Measurements from ENCODE around the gene PRR5L.

Gene PRR5L

DNA sequence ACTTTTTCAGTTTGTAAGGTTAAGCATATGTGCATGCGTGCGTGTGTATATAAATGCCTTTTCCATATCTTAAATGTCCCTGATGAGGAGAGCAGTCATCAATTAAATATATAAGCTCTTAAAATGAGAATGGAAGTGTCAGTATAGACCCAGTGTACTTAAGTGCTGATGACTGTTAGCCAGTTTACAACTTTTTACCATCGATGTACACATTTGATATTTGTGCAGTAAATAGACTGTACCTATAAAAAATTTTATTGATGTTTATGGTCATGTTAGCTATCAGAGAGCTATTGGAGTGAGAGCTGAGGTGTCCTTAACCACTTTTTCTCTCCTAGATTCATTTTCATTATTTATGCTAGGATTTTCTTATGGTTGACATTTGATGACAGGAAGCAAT, 168.6 kb downstream of the PRR5L start:
- H3K9me3 ChIP-seq (ENCODE audit: control insufficient read depth, insufficient read depth, low read length) = no peaks in the 10 kb centered on the region
- no peak overlapping the region for H3K4me3 ChIP-seq (ENCODE audit: low read length)
- TF ChIP-seq, protein P1, sequence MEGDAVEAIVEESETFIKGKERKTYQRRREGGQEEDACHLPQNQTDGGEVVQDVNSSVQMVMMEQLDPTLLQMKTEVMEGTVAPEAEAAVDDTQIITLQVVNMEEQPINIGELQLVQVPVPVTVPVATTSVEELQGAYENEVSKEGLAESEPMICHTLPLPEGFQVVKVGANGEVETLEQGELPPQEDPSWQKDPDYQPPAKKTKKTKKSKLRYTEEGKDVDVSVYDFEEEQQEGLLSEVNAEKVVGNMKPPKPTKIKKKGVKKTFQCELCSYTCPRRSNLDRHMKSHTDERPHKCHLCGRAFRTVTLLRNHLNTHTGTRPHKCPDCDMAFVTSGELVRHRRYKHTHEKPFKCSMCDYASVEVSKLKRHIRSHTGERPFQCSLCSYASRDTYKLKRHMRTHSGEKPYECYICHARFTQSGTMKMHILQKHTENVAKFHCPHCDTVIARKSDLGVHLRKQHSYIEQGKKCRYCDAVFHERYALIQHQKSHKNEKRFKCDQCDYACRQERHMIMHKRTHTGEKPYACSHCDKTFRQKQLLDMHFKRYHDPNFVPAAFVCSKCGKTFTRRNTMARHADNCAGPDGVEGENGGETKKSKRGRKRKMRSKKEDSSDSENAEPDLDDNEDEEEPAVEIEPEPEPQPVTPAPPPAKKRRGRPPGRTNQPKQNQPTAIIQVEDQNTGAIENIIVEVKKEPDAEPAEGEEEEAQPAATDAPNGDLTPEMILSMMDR (IDR thresholded peaks at IDR 0.05; ENCODE audit: low read depth, low read length, poor library complexity, severe bottlenecking) = no peak
- no peak for TF ChIP-seq EZH2phosphoT487 (IDR thresholded peaks at IDR 0.05; ENCODE audit: borderline replicate concordance, low read length)
- no peaks in the 10 kb centered on the region for H3K36me3 ChIP-seq (ENCODE audit: control insufficient read depth, low read length)
- H4K20me1 ChIP-seq (ENCODE audit: control insufficient read depth, insufficient read depth, low read depth, low read length) = no peaks in the 10 kb centered on the region
- H3K4me2 ChIP-seq (ENCODE audit: low read length) = no peak overlapping the region
- H3K27me3 ChIP-seq (ENCODE audit: control insufficient read depth, low read length) = no peaks in the 10 kb centered on the region; the same call in 1 of the 2 replicates
- no peaks in the 10 kb centered on the region for H3F3A ChIP-seq (ENCODE audit: control insufficient read depth, insufficient read depth)
- H3K27ac ChIP-seq (ENCODE audit: low read depth, low read length) = no peak overlapping the region
- H3K79me2 ChIP-seq (ENCODE audit: control insufficient read depth, low read length) = no peaks in the 10 kb centered on the region
- no peaks in the 10 kb centered on the region for H3K9me2 ChIP-seq (replicated peaks; ENCODE audit: control insufficient read depth, low read length)
- no peaks in the 10 kb centered on the region for H3K4me1 ChIP-seq (ENCODE audit: control insufficient read depth, low read length)

DNA sequence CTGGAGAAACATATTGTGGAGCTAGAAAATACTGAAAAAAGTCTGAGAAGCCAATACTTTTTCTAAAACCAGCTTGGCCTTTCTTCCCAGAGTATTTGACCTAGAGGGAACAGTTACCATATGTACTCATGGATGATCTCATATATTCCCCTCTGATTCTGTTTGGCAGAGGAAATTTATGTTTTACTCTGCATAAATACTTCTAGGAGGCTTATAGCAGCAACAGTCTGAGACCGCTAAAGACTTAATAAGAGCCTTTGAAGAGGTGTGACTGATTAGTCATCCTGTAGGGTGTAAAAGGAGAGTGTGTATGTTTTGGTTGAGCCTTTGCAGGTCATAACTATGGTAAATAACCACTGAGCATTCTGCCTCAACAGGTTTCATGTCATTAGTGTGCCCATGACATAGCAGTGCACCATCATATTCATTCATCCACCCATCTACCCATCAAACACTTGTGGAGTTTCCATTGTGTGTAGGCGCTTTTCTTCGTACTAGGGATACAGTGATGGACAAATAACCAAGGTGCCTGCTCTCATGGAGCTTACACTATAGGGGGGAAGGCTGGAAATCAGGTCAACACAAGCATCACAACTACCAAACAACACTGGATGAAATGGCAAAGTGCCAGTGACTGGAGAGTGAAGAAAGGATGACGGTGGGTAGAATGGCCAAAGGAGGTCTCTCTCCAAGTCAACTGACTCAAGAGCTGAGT, 169.5 kb downstream of the PRR5L start:
- Histone ChIP-seq H3K4me3 (ENCODE audit: low read length) (no peak overlapping the region), H3K36me3 (ENCODE audit: control insufficient read depth, low read length) (no peaks in the 10 kb centered on the region), H3K27me3 (ENCODE audit: control insufficient read depth, low read length) (peaks cover 6% of the 10 kb centered on the region; the same call in 1 of the 2 replicates), H3K9me3 (ENCODE audit: control insufficient read depth, insufficient read depth, low read length) (no peaks in the 10 kb centered on the region), H3K9me2 (replicated peaks; ENCODE audit: control insufficient read depth, low read length) (no peaks in the 10 kb centered on the region), H3K79me2 (ENCODE audit: control insufficient read depth, low read length) (no peaks in the 10 kb centered on the region), H3K4me1 (ENCODE audit: control insufficient read depth, low read length) (no peaks in the 10 kb centered on the region), H3F3A (ENCODE audit: control insufficient read depth, insufficient read depth) (no peaks in the 10 kb centered on the region), H3K27ac (ENCODE audit: low read depth, low read length) (no peak overlapping the region), H3K4me2 (ENCODE audit: low read length) (no peak overlapping the region), H4K20me1 (ENCODE audit: control insufficient read depth, insufficient read depth, low read depth, low read length) (no peaks in the 10 kb centered on the region)
- no peak for TF ChIP-seq EZH2phosphoT487 (IDR thresholded peaks at IDR 0.05; ENCODE audit: borderline replicate concordance, low read length)
- TF ChIP-seq, protein P1 (IDR thresholded peaks at IDR 0.05; ENCODE audit: low read depth, low read length, poor library complexity, severe bottlenecking) = no peak

DNA sequence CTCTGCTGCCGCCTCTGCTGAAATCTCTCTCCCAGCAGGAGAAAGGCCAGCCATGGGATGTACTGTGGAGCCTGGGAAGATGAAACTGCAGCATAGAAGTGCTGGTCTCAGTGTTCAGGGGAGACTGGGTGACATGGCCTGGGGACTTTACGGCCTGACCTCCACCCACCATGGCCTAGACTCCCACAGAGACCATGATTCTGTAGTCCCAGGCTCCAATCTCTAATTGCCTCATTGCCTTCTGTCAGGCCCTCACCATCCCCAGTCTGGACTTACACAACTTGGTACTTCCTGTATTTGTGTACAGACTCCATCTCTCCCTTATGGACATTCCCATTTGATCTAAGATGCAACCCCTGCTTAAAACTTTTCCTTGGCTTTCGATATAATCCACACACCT, 170.9 kb downstream of the PRR5L start:
- no peak overlapping the region for H3K4me3 ChIP-seq (ENCODE audit: low read length)
- peaks cover 8% of the 10 kb centered on the region; the same call in 1 of the 2 replicates for H3K27me3 ChIP-seq (ENCODE audit: control insufficient read depth, low read length)
- H3K9me3 ChIP-seq (ENCODE audit: control insufficient read depth, insufficient read depth, low read length) = no peaks in the 10 kb centered on the region
- H3K36me3 ChIP-seq (ENCODE audit: control insufficient read depth, low read length) = no peaks in the 10 kb centered on the region
- TF ChIP-seq EZH2phosphoT487 (IDR thresholded peaks at IDR 0.05; ENCODE audit: borderline replicate concordance, low read length) = no peak
- TF ChIP-seq, protein P1 (IDR thresholded peaks at IDR 0.05; ENCODE audit: low read depth, low read length, poor library complexity, severe bottlenecking) = no peak
- no peaks in the 10 kb centered on the region for H3K79me2 ChIP-seq (ENCODE audit: control insufficient read depth, low read length)
- H3K4me2 ChIP-seq (ENCODE audit: low read length) = no peak overlapping the region
- no peaks in the 10 kb centered on the region for H3F3A ChIP-seq (ENCODE audit: control insufficient read depth, insufficient read depth)
- no peak overlapping the region for H3K27ac ChIP-seq (ENCODE audit: low read depth, low read length)
- no peaks in the 10 kb centered on the region for H3K4me1 ChIP-seq (ENCODE audit: control insufficient read depth, low read length)
- H3K9me2 ChIP-seq (replicated peaks; ENCODE audit: control insufficient read depth, low read length) = no peaks in the 10 kb centered on the region
- H4K20me1 ChIP-seq (ENCODE audit: control insufficient read depth, insufficient read depth, low read depth, low read length) = no peaks in the 10 kb centered on the region
